Dermis blood vessel endothelial cell (primary cell): ENCODE data around the gene CELF4. TPM values are rescaled to one million over a fixed set of nuclear protein-coding genes. Genes with fewer than 3 reads are reported as not detected.
"Not testable (repeated sequence)": the region's sequence is repeated elsewhere in the genome, so short reads cannot be mapped to it uniquely, and the experiment has no call there.

ENCODE experiments used
- DNase-seq: peaks from one replicate; pipeline ENCODE4 v3.0.0; 2010
- total RNA-seq: library from RNA; depleted of rRNA; stranded (reverse); fragments of >200 nt; gene quantifications from 2 replicates; pipeline ENCODE4 v1.2.3, GENCODE V29; 2014

CELF4 gene
- total RNA-seq, 1 donor from 2014 or later = not detected

- DNase-seq = peak; percentile 63
These were observed 179.5 kb downstream of the CELF4 start for GRCh38 chr18:37385846-37386778.

DNA sequence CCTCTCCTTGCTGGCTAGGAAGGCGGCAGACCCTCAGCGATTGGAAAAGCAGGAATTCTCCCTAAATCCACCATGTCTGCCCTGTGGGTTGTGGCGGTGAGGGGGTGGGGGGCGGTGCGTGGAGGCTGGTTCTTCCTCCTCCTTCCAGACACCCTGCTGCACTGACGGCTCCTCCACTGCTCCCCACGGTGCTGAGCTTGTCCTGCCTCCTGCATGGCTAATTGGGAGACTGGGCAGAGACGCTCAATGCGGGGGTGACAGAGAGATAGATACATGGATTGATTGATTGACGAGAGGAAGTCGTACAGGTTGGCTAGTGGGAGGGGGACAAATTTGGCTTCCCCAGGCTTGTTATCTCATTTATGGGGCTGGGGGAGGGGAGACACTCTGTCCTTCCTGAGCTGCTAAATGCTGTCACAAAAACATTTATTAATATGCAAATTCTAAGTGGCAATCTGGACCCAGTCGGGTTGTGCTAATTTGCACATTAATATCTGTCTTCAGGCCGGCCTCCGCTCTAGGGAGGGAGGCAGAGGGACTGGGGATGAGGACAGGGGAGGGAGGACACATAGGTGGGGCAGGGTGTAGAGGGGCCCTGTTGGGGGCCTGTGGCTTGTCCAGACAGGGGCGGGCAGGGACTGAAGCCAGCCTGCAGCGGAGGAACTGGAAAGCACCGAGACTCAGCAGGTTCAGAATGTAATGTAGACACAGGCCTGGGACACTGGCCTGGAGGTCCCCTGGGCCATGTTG is 181.6 kb downstream of the CELF4 start:
- DNase-seq = no peak

DNA sequence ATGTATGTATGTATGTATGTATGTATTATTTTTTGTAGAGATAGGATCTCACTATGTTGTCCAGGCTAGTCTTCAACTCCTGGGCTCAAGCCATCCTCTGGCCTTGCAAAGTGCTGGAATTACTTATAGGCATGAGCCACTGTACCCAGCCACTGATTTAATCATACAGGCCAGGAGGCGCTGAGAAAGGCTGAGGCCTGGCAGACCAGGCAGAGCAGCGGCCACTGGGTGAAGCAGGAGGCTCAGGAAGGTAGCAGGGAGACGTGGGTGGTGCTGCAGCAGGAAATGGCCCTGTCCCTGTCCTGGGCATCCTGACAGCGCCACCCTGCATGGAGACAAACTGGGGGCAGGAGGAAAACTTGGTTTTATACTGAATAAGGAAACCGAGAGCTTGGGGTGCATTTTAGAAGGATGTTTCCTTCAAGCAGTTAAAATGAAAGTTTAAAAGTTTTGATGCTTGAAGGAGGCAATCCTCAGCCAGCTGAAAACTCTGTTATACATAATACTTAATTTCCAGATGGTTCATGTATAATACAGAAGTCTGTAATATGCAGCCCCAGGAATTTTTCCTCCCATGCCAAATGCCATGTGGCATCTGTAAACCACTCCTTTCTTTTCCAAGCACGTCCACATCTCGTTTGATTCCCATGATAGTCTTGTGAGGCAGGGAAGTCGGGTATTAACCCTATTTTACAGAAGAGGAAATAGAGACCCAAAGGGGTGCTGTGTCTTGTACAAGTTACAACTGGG is 182.4 kb downstream of the CELF4 start:
- DNase-seq = no peak

- no peak for DNase-seq
These were observed 184.0 kb downstream of the CELF4 start for GRCh38 chr18:37381554-37381953.

DNA sequence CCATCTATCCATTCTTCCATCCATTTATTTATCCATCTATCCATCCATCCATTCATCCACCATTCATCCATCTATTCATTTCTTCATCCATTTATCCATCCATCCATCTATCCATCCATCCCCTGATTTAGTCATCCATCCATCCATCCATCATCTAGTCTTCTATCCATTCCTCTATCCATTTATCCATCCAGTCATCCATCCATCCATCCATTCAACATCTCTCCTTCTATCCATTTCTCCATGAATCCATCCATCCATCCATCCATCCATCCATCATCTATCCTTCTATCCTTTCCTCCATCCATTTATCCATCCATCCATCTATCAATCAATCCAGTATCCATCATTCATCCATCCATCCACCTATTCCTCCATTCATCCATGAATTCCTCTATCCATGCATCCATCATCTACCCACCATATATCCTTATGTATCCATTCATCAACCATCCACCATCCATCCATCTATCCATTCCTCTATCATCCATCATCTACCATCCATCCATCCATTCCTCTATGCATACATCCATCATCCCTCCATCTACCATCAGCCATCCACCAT is 185.0 kb downstream of the CELF4 start:
- no peak for DNase-seq

- no peak for DNase-seq
These were observed 187.1 kb downstream of the CELF4 start for GRCh38 chr18:37378336-37379010.

DNA sequence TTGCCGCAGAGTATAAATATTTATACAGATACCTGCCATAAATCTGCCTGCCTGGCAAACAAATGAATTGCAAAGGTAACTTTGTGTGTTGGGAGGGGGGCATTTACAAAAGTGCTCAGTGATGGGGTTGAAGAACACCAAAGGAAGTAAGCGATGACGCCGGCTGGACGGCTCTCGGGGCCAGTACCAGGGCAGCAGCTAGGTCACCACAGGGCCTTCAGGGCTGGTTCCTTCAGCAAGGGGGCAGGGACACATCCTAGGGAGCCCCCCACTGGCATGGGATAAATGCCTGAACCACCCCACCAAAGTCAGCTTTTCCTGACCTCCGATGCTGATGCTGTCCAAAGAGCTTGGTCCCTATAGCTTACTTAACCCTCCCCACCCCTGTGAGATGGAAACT is 190.4 kb downstream of the CELF4 start:
- no peak for DNase-seq

DNA sequence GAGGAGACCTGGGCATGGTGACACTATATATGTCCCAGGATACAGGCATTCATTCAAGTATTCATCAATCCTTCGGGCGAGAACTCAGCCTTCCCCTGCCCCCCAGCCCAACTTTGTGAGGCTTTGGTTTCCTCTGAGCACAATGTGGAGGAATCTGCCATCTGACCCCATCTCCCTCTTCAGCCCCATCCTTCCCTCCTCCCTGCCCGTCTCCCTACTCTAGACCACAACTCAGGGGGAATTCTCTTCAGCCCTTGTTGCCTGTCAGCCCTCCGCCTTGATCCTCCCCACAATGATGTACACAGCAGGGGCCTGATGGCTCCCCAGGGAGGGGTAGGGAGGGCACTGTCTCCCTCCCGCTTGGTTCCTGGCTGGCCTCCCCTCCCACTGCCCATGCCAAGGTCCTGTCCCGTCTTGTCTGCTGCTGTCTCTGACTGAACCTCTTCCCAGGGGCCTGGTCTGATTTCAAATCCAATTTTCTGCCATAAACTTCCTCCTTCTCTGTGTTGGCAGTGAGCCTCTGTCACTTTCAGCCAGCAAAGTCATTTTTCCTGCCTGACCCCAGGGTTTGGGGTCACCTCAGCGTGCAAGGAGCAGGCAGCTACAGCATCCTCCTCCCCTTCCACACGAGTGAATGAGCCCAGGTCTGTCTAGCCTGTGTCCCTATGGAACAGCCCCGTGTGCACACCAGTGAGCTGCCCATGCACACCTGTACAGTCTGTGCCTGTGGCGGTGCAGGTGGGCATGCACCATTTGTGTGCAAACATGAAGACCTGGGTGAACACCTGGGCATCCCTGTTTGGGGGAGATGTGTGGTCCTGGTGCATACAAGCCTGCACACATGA is 197.3 kb downstream of the CELF4 start:
- DNase-seq = no peak

DNA sequence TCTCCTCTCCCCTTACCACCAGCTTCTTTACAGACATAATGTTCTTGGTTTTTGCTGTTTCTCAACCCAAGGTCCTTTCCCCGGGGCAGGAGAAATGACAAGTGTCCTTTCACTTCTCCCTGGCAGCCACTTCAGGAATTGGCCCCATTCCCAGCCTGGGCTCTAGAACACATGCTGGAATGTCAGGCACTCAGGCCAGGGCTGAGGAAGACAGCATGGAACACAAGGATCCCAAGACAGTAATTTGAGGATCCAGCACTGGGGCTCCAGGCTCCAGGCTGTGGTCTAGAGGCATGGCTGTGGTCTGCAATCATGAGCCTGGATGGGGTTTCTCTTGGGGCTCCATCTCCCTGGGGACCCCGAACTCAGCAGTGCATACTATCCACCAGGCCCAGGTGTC is 201.4 kb downstream of the CELF4 start:
- no peak for DNase-seq

GRCh38 chr18:37362158-37362890 is 203.3 kb downstream of the CELF4 start:
- DNase-seq = no peak

DNA sequence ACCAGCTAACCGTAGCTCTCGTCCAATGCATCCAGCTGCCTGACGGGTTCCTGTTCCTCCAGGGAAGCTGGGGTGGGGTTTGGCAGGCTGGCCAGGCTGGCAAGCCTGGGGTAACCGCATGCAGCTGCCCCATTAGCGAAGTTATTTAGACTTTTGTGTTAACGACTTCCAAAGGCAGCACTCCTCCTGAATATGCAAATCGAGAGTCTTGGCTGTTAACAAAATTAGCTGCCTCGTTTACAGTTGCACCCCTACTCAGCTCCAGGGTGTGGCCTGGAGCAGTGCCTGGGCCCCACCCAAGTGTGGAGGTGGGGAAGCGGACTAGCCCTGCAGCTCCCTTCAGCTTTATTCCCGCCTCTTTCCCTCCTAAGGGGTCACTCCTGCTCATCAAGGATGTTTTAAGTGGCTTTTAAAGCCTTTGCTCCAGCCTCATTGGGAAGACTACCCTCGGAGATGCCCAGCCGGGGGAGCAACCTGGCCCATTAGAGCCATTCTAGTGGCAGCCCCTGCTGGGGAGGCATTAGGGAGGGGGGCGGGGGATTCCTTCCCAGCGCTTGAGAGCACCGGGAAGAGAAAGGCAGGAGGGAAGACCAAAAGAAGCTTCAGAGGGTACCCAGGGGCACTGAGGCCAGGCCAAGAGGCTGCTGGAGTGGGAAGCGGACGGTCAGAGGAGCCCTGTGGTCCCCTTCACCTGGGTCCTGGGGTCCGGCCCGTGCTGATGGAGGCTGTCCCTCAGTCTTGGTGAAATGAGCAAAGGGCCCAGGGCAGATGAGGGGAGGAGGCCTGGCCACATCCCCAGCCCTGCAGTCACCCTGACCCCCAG is 204.1 kb downstream of the CELF4 start:
- no peak for DNase-seq

DNA sequence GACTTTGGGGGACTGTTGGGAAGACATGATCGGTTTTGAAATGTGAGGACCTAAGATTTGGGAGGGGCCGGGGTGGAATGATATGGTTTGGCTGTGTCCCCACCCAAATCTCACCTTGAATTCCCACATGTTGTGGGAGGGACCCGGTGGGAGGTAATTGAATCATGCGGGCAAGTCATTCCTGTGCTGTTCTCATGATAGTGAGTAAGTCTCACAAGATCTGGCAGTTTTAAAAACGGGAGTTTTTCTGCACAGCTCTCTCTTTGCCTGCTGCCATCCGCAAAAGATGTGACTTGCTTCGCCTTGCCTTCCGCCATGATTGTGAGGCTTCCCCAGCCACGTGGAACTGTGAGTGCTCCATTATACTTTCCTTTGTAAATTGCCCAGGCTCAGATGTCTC is 207.5 kb downstream of the CELF4 start:
- not testable (repeated sequence) for DNase-seq

GRCh38 chr18:37355772-37356171 is 209.8 kb downstream of the CELF4 start:
- DNase-seq = no peak

GRCh38 chr18:37351110-37351509 is 214.5 kb downstream of the CELF4 start:
- DNase-seq = no peak

- DNase-seq = no peak
These were observed 216.9 kb downstream of the CELF4 start for GRCh38 chr18:37348729-37349128.

GRCh38 chr18:37346048-37346447 is 219.6 kb downstream of the CELF4 start:
- DNase-seq = no peak

DNA sequence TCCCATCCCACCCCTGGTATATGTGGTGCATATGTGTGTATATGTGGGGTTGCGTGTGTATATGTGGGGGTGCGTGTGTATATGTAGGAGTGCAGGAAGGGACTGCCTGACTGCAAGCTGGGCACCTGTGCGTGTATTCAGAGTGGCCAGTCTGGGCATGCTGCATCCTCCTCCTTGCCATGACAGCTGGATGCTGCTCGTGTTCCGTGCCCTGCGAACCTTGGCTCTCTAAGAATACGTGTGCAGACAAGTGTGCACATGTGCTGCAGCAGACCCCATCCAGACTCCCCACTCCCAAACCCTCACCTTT is 222.1 kb downstream of the CELF4 start:
- no peak for DNase-seq

- no peak for DNase-seq
These were observed 224.0 kb downstream of the CELF4 start for GRCh38 chr18:37341473-37342086.

DNA sequence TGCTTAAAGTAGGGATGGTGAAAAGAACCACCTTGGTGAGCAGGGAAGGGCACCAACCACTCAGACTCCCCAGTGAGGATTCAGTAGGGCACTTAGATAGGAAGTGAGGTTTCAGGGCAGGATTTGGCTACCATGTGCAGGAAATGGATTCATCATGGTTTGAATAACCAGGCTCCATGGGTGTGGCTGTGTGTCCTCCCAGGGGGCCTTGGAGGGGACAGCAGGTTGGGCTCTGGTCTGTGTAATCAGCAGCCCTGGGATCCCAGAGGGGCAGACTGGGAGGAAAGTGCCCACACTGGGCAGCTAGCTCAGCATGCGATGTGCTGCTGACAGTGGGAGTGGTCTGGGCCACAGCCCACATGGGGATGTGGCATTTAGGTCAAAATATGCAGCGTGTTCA is 224.6 kb downstream of the CELF4 start:
- no peak for DNase-seq
